Activated T-cell treated with anti-CD3 and anti-CD28 coated beads, Interleukin-2, amount 50 U/mL, for 48 hours (primary cell): ENCODE measurements around the gene GPRIN3.
"Not testable (repeated sequence)": the region's sequence is repeated elsewhere in the genome, so short reads cannot be mapped to it uniquely, and the experiment has no call there.

Experiments used
- DNase-seq, 2 experiments: peaks; one replicate each; pipeline ENCODE4 v3.0.0-alpha.2; 2020

Gene GPRIN3

DNA sequence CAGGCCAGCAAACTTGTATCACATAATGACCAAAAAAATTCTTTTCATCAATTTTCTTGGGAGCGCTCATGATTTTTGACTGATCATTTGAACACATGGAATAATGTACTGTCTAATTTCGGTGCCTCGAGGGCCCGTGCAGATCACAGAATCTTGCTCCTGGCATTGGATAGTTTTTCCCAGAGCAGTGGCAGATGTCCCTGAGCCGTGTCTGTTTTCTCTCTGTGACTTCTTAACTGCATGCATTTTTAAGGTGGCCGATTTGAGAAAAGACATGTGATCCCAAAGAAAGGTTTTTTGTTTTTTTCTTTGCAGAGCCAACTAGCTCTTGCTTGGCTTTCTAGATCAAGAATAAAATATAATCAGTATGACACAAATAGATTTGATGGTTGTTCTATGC, 19.7 kb downstream of the GPRIN3 start:
- no peak for DNase-seq

DNA sequence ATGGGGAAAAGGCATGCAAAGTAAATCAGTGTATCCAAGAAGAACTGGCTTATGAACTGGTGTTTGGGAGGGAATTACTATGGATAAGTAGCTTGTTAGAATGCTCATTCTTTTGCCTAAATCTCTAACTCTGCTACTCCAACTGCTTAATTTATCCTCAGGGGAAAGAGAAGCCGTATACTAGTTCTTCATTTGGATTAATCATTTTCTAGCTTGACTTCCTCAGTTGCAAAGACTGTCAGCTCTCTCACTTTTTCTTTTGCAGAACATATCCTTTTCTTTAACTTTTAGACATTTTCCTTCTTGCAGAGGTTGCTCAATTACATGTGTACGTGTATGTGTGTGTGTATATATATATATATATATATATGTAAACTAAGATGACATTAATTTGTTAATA, 21.9 kb downstream of the GPRIN3 start:
- no peak for DNase-seq

DNA sequence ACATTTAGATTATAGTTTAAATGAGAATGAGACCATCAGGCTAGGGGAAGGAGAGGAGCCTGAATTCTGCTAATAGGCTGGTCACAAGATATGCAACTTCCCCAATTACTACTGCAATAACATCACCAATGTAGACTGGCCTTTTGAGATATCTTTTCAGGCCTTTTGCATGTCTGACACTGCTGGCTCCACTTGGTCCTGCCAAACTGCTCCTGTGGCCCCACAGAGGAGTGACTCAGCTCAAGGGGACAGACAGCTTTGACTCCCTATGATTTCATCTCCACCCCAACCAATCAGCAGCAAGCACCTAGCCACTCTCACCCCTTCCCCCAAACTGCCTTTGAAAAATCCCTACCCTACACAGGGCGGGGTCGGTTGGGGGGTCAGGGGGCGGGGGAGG, 22.8 kb downstream of the GPRIN3 start:
- DNase-seq = peak in 1 of 2 experiments; percentile 41

DNA sequence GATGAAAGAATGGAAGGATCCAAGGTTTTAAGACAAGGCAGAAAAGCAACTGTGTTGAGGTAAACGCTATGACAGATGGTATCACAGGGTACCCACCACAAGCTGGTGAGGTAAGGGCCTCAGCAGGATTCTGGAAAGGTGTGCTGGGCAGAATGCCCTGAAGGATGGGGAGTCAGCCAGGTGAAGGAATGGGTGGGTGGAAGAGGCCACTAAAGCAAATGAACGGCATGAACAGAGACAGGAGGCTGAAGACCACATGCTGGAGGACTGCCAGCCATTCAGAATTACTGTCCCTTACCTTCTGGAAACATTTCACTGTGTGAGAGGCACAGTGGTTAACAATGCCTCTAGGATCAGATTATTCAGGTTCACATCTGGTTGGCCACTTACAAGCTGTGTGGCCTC, 23.6 kb downstream of the GPRIN3 start:
- no peak for DNase-seq

DNA sequence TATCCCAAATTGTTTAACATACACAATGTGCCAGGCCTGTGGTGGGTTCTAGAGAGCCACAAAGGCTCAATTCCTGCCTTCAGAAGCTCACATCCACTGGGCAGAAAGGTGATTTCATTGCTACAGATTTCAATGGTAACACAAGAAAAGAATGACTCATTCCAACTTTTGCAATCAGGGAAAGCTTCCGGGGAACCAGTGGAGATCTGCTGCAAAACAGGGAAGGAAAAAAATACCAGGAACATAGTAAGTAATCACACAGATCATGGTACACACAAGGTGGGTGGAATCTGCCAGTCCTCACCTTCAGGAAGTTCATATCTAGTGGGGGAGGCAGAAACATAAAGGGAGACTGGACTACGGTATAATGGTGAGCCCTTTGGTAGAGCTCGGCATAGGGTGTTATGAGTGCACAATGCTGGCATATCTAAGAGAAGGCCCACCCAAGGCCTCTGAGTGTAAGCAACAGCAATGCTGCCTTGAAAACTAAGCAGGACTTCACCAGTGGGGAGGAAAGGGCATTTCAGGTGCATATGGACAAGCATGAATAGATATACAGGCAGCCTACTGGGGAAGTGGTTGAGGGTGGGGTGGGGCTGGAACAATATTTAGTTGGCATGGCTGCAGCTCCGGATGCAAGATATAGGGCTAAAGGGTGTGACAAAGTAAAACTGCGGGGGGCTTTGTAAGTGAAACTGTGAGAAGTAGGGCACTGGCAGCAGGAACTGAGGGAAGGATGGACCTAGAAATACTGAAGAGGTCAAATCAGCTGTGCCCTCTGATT, 24.2 kb downstream of the GPRIN3 start:
- no peak for DNase-seq

DNA sequence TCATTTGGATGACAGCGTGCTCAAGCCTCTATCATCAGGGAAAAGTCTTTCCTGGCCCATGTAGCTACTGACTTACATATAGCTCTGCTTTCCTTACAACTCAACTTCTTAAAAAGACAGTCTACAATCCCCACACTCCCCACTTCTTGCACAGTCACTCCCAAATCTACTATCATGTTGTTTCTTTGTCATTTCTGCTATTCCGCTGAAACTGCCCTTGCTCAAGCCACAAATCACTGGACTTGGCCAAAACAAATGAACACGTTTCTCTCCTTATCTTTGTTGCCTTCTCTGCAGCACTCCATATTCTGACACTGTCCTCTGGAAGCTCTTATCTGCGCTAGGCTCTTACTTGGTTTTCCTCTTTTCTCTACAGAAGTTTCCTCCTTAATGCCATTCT, 28.2 kb downstream of the GPRIN3 start:
- no peak for DNase-seq

DNA sequence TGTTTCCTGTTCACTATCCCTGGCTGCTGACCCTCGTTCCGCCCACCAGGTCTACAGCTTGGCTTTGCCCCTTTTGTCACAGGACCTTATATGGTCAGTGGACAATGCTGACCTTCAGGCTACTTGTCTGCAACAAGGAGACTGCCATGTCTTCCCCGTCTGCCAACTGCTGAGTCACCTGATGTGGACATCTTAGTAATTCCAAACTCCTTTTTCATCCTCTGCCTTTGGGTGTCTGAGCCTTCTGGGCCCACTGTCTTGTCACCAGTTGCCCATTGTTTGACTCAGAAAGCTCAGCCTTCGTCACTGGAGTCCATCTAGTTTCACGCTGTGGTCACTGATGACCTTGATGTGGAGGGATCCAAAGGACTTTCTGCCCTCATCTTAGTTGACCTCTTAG, 30.2 kb downstream of the GPRIN3 start:
- no peak for DNase-seq

DNA sequence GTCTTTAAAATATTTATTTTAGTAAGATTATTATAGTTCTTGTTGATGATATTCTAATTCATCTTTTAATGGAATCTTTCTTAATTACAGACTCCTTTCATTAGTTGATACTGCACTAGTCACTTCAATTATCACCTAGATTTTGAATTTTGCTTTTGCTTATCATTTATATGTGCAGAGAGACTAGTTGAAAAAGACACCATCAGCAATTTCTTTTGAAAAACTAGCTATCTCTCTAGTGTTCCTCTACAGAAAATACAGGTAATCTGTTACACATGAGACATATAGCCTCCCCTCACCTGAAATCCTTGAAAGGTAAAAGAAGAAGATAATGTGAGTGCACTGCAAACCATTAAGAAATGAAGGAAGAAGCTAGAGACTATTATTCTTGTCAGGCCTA, 31.3 kb downstream of the GPRIN3 start:
- DNase-seq = no peak

DNA sequence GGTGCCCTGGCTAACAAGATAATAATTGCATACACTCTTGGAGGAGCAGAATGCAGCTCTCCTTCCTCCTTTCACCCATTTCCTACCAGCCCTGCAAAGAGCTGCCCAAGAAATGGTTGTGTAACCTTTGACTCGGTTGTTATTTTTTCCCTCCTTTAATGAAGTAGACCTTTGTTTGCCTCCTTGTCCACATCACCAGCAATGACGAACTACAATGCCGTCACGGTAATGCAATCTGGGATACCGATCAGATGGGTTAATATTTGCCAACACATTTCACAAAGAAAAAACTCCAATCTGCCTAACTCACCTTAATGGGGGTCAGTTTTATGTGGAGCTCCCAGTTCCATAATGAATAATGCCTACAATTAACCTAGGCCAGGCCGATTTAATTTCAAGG, 32.0 kb downstream of the GPRIN3 start:
- DNase-seq = no peak

DNA sequence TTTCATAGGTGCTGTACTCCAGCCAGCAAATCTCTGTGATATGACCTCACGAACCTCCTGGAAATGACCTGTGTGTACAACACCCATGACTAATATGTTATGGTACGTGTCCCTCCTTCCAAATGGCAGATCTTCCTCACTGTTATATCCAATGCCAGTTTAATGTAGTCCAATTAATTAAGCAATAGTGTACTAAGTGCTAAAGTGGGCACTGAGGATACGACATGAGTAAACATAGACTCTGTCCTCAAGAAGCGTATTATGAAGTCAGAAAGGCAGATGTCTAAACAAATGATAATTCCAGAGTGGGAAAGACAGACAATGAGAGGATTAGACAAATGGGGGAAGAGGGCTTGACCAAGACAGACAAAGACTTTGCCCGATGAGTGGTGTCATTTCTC, 33.9 kb downstream of the GPRIN3 start:
- no peak for DNase-seq

DNA sequence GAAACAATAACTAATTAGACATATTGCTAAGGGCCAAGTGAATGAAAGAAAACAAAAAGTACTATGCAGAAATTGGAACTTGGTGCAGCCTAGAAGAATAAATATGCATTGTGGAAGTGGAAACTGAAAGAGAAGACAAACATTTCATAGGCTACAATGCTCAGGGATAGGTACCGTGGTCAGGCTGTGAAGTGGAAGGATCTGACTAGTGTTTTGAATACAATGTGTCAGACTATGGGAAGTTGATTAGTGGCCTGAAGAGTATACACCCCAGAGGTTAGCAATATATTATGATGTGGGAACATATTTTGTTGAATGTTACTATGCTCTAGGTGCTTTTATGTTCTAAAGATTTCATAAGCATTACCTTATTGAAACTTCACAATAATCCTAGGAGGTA, 36.8 kb downstream of the GPRIN3 start:
- DNase-seq = no peak

DNA sequence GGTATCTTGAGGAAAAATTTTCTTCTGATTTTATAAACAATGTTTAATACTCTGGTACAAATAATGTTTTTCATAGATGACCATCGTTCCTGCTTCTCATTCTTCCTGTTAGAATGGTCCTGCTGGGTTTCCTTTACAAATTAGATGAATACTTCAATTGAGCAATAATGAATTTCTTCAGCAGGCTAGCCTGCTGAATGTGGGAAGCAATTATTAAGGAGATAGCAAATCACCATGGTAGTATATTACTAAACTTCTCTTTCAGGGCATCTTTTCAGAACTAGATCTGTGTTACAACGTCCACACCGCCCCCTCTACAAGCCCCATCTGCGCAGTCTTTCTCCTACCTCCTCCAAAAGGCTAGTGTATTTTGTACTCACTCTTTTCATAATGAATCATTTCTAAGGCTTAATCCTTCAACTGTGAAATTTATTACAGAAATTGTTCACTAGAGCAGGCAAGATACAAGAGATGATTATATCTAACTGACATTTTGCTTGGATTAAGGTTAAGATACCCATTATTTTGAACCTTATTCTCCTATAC, 38.4 kb downstream of the GPRIN3 start:
- DNase-seq = no peak

DNA sequence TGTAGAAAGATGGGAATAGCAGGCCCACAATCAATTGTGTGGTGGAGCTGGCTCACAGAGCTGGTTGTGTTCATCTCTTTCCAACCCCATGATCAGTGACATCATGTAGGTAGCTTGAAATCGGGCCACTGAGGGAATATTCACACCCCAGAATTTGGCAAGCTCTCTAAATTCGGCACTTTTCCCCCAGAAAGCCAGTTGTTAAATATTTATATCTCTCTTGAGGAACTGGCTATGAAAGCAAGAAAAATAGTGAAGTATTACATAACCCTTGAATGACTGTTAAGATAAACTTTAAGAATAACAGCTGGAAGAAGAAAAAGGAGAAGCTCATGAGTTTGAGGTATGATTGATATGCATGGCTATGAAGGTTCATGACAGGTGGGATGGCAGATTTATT, 38.9 kb downstream of the GPRIN3 start:
- DNase-seq = no peak

DNA sequence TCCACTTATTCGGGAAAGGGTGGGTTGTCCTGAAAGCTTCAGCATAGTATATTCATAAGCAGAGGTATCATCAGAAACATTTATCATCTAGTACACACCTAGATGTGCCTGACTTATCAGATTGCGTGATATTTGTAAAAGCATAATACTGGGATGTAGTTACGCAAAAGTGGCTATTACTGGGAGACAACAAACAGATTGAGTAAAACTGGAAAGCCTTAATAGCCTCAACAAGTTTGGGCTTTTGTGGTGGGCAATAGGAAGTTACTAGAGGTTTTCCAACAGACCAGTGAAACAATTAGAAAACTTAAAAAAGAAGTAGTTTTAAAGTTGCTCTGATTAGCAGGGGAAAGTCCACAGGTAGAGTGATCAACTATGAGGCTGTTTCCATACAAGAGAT, 39.8 kb downstream of the GPRIN3 start:
- no peak for DNase-seq

DNA sequence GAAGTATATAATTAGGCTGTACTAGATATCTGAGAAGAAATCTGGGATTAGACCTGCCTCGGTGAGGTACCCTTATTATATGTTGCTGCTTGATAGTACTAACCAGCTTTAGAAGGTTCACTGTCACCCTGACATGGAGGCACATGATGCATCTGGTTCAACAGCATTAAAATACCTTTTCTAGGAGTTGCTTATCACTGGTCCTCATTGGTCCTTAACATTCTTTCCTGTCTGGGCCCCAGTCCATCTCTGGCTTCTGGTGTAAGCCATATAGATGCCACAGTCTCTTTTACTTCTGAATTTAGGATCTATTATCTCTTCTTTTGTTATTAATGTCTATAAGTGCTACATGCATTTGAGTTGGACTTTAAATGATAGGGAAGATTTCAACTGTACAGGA, 40.2 kb downstream of the GPRIN3 start:
- DNase-seq = no peak

DNA sequence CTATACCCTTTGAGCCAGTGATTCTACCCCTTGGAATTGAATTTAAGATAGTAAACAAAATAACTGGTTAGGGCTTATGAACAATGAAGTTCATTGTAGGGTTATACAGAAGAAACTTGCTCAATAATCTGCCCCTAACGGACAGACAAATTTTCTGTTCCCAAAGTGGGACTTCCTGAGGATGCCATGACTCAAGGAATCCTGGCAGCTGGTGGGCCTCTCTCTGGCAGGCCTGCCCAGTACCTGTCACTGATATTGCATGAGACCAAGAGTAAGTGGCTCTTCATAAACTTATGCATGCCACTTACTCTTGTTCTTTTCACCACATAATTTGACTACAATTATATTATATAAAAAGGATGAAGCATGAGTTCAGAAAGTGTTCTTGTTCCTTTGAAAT, 41.5 kb downstream of the GPRIN3 start:
- no peak for DNase-seq

DNA sequence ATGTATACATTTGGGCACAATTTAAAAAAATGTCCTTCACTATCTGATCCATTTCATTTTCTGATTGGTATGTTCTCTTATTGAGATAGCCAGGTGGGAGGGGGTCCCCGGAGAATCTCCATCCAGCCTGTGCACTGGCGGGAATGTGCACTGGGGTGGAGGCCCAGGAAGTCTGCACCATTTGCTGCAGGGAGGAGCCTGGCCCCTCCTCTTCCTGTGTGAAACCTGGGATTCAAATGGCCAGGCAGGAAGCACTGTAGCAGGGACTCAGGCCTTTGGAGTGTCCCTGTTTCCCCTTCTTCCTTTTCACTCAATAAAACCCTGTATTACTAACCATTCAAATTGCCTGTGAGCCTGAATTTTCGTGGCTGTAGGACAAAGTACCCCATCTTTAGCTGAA, 44.3 kb downstream of the GPRIN3 start:
- no peak for DNase-seq

DNA sequence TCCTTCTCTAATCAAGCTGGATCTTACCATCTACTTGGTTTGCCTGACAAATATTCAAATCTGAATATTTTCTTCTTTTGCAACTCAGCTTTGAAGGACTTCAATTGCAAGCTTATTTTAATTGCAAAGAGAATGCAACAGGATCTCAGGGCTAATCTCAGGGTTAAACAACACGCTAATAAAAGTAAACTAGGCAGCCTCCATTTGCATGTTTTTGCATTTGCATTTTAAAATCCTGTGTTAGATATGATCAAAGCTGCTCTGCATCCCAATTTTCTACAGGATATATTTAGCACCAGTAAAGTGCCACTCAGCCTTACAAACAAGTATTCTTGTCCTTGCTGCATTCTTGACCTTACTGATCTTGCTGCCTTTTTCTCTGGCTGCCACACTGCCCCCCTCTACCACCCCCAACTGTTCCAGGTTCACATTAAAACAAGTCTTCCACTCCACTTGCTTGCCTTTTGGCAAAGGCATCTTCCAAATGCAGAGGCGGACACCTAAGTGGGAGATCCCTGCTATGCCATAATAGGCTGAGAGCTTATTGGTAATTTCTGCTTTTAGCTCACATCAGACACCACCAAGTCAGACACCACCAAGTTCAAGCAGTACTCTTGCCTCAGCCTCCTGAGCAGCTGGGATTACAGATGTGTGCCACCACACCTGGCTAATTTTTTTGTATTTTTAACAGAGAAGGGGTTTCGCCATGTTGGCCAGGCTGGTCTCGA, 48.1 kb downstream of the GPRIN3 start:
- DNase-seq = no peak

DNA sequence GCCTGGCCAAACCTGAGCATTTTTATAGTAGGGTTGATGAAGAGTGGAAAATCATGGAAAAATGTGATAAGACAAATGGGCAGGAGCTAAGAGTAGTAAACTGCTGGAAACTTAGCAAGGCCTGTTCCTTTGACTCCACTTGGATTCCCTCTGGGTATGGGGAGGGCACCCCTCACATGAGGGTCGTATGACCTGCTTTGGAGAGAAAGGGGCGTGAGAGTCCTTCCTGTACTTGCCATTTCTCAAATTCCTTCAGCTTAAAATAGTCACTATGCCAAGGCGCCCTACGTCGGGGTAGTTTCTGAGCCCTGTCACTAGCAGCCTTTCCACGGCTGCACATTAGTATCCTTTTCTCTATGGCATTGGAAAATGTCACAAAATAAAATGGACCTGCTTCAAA, 49.1 kb downstream of the GPRIN3 start:
- DNase-seq = no peak

DNA sequence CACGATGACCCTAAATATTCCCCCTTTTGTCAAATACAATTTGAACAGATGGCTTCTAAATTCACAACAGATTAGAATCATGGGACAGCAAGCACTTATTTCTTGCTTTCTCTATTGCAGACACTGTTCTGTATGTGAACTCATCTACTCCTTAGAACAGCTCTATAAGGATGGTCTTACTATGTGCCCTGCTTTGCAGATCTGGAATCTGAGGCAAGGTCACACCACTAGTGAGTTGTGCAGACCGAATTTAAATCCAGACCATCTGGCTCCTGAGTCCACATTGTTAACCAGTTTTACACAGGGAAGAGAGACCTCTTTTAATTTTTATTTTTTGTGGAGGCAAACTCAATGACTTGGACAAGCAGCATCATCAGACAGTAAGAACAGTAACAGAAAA, 50.2 kb downstream of the GPRIN3 start:
- no peak for DNase-seq

DNA sequence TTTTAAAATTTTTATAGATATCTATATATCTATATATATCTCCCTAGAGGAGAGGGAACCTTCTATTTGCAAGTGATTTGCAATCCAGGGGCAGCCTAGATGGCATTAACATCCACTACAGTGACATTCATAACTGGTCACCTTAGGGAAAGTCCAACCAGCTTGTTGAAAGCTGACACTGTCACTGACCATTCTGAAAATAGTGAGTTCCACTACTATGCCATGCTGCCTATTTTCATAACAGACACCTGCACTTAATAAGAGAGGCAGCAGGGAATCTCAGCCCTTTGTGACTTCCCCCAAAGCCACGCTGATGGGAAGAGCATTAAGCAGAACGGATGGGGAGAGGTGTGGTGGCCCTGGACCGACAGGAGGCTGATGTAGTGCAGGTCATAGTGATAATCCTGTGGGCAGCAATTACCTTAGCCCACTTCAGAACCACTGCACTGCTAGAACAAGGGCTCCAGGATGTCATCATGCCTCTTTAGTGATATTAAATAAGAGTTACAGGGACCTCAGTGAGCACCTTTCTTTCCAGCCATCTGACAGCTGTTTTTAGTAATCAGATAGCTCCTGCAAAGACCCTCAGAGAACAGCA, 51.3 kb downstream of the GPRIN3 start:
- no peak for DNase-seq

DNA sequence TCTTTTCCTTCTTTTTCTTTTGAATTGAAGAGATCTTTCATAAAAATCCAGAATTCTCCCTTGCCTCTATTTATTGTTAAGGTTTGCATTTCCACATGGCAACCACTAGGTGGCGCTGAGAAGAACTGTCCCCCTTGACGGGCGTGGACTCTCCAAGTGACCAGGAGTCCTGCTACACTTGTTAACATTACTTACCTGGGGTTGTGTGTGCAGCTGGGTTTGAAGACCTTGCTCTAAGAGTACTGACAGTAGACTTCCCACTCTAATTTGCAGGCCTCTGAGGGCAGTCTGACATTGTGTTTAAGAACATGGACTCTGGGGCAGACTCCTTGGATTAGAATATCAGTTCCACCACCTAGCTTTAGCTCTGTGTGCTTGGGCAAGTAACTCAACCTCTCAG, 52.8 kb downstream of the GPRIN3 start:
- peak; percentile 59 to 60 for DNase-seq

DNA sequence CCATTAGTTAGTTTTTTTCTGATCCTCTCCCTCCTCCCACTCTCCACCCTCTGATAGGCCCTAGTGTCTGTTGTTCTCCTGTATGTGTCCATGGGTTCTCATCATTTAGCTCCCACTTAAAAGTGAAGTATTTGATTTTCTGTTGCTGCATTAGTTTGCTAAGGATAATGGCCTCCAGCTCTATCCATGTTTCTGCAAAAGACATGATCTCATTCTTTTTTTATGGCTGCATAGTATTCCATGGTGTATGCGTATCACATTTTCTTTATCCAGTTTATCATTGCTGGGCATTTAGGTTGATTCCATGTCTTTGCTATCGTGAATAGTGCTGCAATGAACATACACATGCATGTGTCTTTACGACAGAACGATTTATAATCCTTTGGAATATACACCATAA, 53.3 kb downstream of the GPRIN3 start:
- not testable (repeated sequence) for DNase-seq

DNA sequence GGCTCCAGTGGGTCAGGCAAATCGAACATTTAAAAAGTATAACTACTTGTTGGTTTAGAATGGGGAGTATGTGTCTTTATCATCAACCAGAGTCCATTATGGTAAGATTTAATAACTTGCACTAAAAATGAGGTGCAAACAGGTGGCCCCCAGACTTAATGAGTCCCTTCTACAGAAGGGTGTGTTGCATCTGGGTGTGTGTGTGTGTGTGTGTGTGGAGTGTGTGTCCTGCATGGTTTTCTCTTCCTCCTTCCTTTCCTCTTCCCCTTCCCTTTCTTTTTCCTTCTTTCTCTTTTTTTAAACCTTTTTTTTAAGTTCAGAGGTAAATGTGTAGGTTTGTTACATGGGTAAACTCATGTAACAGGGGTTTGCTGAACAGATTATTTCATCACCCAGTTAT, 53.7 kb downstream of the GPRIN3 start:
- DNase-seq = no peak
